H1 (cell line): ENCODE data around the gene SLC25A15. TPM values are rescaled to one million over a fixed set of nuclear protein-coding genes. Genes with fewer than 3 reads are reported as not detected.

Experiments
- CTCF ChIA-PET: fragments of 300-600 bp; sonication (Branson Sonifier 250); formaldehyde crosslinking; loops from one replicate; lab custom pipeline; 2021; ENCODE audit not compliant: partially characterized antibody; lab: Charles Lee
- POLR2A ChIA-PET: fragments of 300-600 bp; sonication (Branson Sonifier 250); formaldehyde crosslinking; loops from one replicate; lab custom pipeline; 2021; ENCODE audit warnings: inconsistent platforms; ENCODE audit not compliant: partially characterized antibody; lab: Charles Lee
- DNase-seq, 2 experiments: peaks; one replicate each; pipeline versions ENCODE4 v3.0.0 to v3.0.0-alpha.2; 2010 to 2022; ENCODE audit warnings: low spot score in 2 of 2, low read depth in 1 of 2, mixed read lengths in 1 of 2
- FAIRE-seq: peaks from 2 replicates; lab custom pipeline; 2011; peaks lifted over from hg19 to GRCh38; lab: Jason Lieb, UNC
- H2AFZ ChIP-seq: 2 replicates; pipeline ENCODE4 v1.8.1; 2012; ENCODE audit warnings: low read length, inconsistent platforms
- H2AK5ac ChIP-seq: 2 replicates; pipeline ENCODE4 v1.6.1; 2013; ENCODE audit warnings: low read depth, low read length
- H2BK120ac ChIP-seq: replicated peaks from 2 replicates; pipeline ENCODE3; 2013; ENCODE audit warnings: low read depth, low read length, inconsistent platforms
- H2BK12ac ChIP-seq: 2 replicates; pipeline ENCODE4 v1.6.1; 2013; ENCODE audit warnings: low read depth, low read length
- H2BK15ac ChIP-seq: 2 replicates; pipeline ENCODE4 v1.6.1; 2013; ENCODE audit warnings: low read length
- H2BK20ac ChIP-seq: 2 replicates; pipeline ENCODE4 v1.6.1; 2013; ENCODE audit warnings: low read length
- H2BK5ac ChIP-seq: 2 replicates; pipeline ENCODE4 v1.6.1; 2013; ENCODE audit warnings: low read depth, low read length
- H3K14ac ChIP-seq: 2 replicates; pipeline ENCODE4 v1.6.1; 2013; ENCODE audit warnings: inconsistent platforms; ENCODE audit not compliant: insufficient read length
- H3K18ac ChIP-seq: 2 replicates; pipeline ENCODE4 v1.6.1; 2013; ENCODE audit warnings: low read length; ENCODE audit errors: extremely low read depth
- H3K23ac ChIP-seq: 2 replicates; pipeline ENCODE4 v1.6.1; 2013; ENCODE audit warnings: inconsistent platforms; ENCODE audit not compliant: insufficient read length
- H3K23me2 ChIP-seq: 2 replicates; pipeline ENCODE4 v1.6.1; 2013; ENCODE audit warnings: low read depth, low read length
- H3K27ac ChIP-seq: 2 replicates; pipeline ENCODE4 v1.6.1; 2011; ENCODE audit warnings: low read depth, low read length, inconsistent platforms
- H3K27me3 ChIP-seq, 4 experiments: replicated peaks in 1 of 4; 1 replicate in 1 of 4; 2 replicates in 3 of 4; pipeline versions ENCODE4 v1.6.1 to v1.8.1; 2011 to 2013; ENCODE audit warnings: low read length in 3 of 4, mild to moderate bottlenecking in 3 of 4, inconsistent platforms in 2 of 4, mixed read lengths in 2 of 4, moderate library complexity in 1 of 4; ENCODE audit not compliant: control insufficient read depth in 3 of 4, insufficient read depth in 3 of 4; ENCODE audit errors: extremely low read depth in 1 of 4
- H3K36me3 ChIP-seq, 4 experiments: 2 replicates each; pipeline versions ENCODE4 v1.6.1 to v1.8.1; 2011 to 2013; ENCODE audit warnings: mild to moderate bottlenecking in 4 of 4, low read length in 3 of 4, moderate library complexity in 2 of 4, control low read depth in 1 of 4, inconsistent platforms in 1 of 4; ENCODE audit not compliant: insufficient read depth in 4 of 4, control insufficient read depth in 2 of 4
- H3K4ac ChIP-seq: replicated peaks from 2 replicates; pipeline ENCODE3; 2013; ENCODE audit warnings: low read length, low read depth, mixed read lengths, inconsistent platforms; ENCODE audit not compliant: insufficient read length
- H3K4me1 ChIP-seq, 4 experiments: replicated peaks in 1 of 4; 1 replicate in 1 of 4; 2 replicates in 3 of 4; pipeline versions ENCODE4 v1.6.1 to v1.8.1; 2011 to 2013; ENCODE audit warnings: low read length in 3 of 4, inconsistent platforms in 2 of 4, mixed read lengths in 1 of 4; ENCODE audit not compliant: insufficient read depth in 4 of 4, control insufficient read depth in 3 of 4
- H3K4me2 ChIP-seq, 2 experiments: 2 replicates each; pipeline versions ENCODE4 v1.6.1 to v1.8.1; 2011 to 2013; ENCODE audit warnings: low read depth in 2 of 2, low read length in 2 of 2, control low read depth in 1 of 2, inconsistent platforms in 1 of 2, mild to moderate bottlenecking in 1 of 2; ENCODE audit not compliant: insufficient read depth in 1 of 2
- H3K4me3 ChIP-seq, 4 experiments: fragments of 200-600, 300-600 bp in 1 of 4; sonication (generic), shearing (Covaris generic), sonication (Bioruptor Twin) in 1 of 4; 2 replicates each; pipeline versions ENCODE4 v1.5.1 to v1.8.1; 2011 to 2016; ENCODE audit warnings: low read length in 4 of 4, low read depth in 3 of 4, control low read depth in 2 of 4, inconsistent platforms in 2 of 4, mild to moderate bottlenecking in 2 of 4, mixed read lengths in 1 of 4, moderate library complexity in 1 of 4; ENCODE audit not compliant: insufficient read depth in 2 of 4; ENCODE audit errors: extremely low read depth in 1 of 4
- H3K56ac ChIP-seq: replicated peaks from 2 replicates; pipeline ENCODE3; 2013; ENCODE audit warnings: low read depth, mild to moderate bottlenecking, mixed read lengths, low read length, inconsistent platforms; ENCODE audit not compliant: insufficient read length
- H3K79me1 ChIP-seq: 2 replicates; pipeline ENCODE4 v1.6.1; 2013; ENCODE audit warnings: low read depth, low read length, control low read depth
- H3K79me2 ChIP-seq, 2 experiments: 2 replicates each; pipeline versions ENCODE4 v1.6.1 to v1.8.1; 2012 to 2013; ENCODE audit warnings: low read length in 2 of 2, mild to moderate bottlenecking in 2 of 2, inconsistent platforms in 1 of 2; ENCODE audit not compliant: insufficient read depth in 2 of 2, control insufficient read depth in 1 of 2
- H3K9ac ChIP-seq, 4 experiments: replicated peaks in 1 of 4; 1 replicate in 1 of 4; 2 replicates in 3 of 4; pipeline versions ENCODE4 v1.6.1 to v1.8.1; 2011 to 2013; ENCODE audit warnings: low read depth in 3 of 4, low read length in 3 of 4, control low read depth in 2 of 4, mild to moderate bottlenecking in 2 of 4, moderate library complexity in 2 of 4, inconsistent platforms in 1 of 4; ENCODE audit errors: extremely low read depth in 1 of 4
- H3K9me3 ChIP-seq, 2 experiments: 2 replicates each; pipeline versions ENCODE4 v1.6.1 to v1.8.1; 2012 to 2013; ENCODE audit warnings: mild to moderate bottlenecking in 2 of 2, moderate library complexity in 2 of 2, control low read depth in 1 of 2, inconsistent platforms in 1 of 2, low read depth in 1 of 2, low read length in 1 of 2, mixed read lengths in 1 of 2; ENCODE audit not compliant: insufficient read depth in 2 of 2
- H4K20me1 ChIP-seq, 2 experiments: replicated peaks in 1 of 2; 2 replicates each; pipeline versions ENCODE3 to v1.8.1; 2011 to 2013; ENCODE audit warnings: inconsistent platforms in 2 of 2, low read length in 2 of 2, mild to moderate bottlenecking in 1 of 2; ENCODE audit not compliant: insufficient read depth in 2 of 2, control insufficient read depth in 1 of 2
- H4K5ac ChIP-seq: 2 replicates; pipeline ENCODE4 v1.6.1; 2013; ENCODE audit warnings: low read length, low read depth, mixed read lengths, inconsistent platforms; ENCODE audit not compliant: insufficient read length
- H4K8ac ChIP-seq: 2 replicates; pipeline ENCODE4 v1.8.0; 2013; ENCODE audit warnings: mild to moderate bottlenecking, moderate library complexity, low read length, inconsistent platforms; ENCODE audit not compliant: insufficient read depth; ENCODE audit errors: extremely low read depth
- H4K91ac ChIP-seq: replicated peaks from 2 replicates; pipeline ENCODE3; 2013; ENCODE audit warnings: low read length, mixed read lengths, inconsistent platforms; ENCODE audit not compliant: insufficient read length
- BRCA1 ChIP-seq: IDR thresholded peaks from 2 replicates; pipeline ENCODE4 v1.6.1; 2012; ENCODE audit warnings: low read depth, low read length, improper control_type of control experiment
- HDAC2 ChIP-seq, 2 experiments: fragments of 300-600 bp in 1 of 2; sonication (generic) in 1 of 2; IDR thresholded peaks; 2 replicates each; pipeline ENCODE4 v1.6.1; 2011 to 2012; ENCODE audit warnings: low read depth in 2 of 2, low read length in 2 of 2, mild to moderate bottlenecking in 2 of 2, moderate library complexity in 2 of 2, borderline replicate concordance in 1 of 2, inconsistent platforms in 1 of 2
- TAF1 ChIP-seq: IDR thresholded peaks from 2 replicates; pipeline ENCODE4 v1.6.1; 2011; ENCODE audit warnings: mild to moderate bottlenecking, low read depth, low read length
- WGBS, 2 experiments: shearing (Covaris generic) in 1 of 2; methylation state at CpG; one replicate each; pipeline versions ENCODE4 v1.1.6 to v1.1.7; 2013 to 2015; ENCODE audit warnings: low lambda C conversion rate in 2 of 2, mixed read lengths in 2 of 2, inconsistent platforms in 1 of 2, low coverage in 1 of 2, missing lambda C conversion rate in 1 of 2; ENCODE audit not compliant: insufficient replicate concordance in 2 of 2, insufficient coverage in 1 of 2, insufficient read length in 1 of 2; ENCODE audit errors: extremely low coverage in 1 of 2, missing lambda C conversion rate in 1 of 2; 5-methylcytosine and 5-hydroxymethylcytosine counted together
- polyA plus RNA-seq, 7 experiments: library from polyadenylated mRNA; depleted of rRNA in 3 of 7; stranded (reverse) in 5 of 7; unstranded in 2 of 7; fragments of >200 nt in 5 of 7; fragments of 200-250 nt in 2 of 7; gene quantifications; 1 replicate in 5 of 7; 2 replicates in 1 of 7; 4 replicates in 1 of 7; pipeline versions ENCODE4 v1.2.1 to v1.2.3, GENCODE V29; 2011 to 2013; ENCODE audit warnings: missing spikeins in 2 of 7, mixed read lengths in 2 of 7
- total RNA-seq: library from RNA; stranded (reverse); fragmentation: NEBNext Ultra II Directional; extraction: Animal tissue kit (Norgen Biotek cat#: 25700); gene quantifications from 2 replicates; pipeline ENCODE4 v1.2.1, GENCODE V29; 2021

The SLC25A15 gene
- total and polyA plus RNA-seq, 2 of the 8 experiments (the other 6 are each of a cell fraction or from before 2014, with no cell fraction given): 12.4 to 23.4 TPM

DNA sequence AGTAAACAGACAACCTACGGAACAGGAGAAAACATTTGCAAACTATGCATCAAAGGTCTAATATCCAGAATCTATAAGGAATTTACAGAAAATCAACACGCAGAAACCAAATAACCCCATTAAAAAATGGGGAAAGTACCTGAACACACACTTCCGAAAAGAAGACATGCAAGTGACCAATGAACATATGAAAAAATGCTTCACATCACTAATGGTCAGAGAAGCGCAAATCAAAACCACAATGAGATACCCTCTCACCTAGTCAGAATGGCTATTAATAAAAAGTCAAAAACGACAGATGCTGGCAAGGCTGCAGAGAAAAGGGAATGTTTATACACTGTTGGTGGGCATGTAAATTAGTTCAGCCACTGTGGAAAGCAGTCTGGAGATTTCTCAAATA lies 29.5 kb downstream of the SLC25A15 start:
- no peak for FAIRE-seq
- no peaks in the 10 kb centered on the region for H3K79me1 ChIP-seq
- no peak for TF ChIP-seq TAF1
- TF ChIP-seq HDAC2 (IDR thresholded peaks at IDR 0.05; ENCODE audit: borderline replicate concordance in 1 of 2, low read depth in 2 of 2, low read length in 2 of 2): no peak
- no peak for TF ChIP-seq BRCA1

More for the DNA sequence above, 29.5 kb downstream of the SLC25A15 start:
- Histone ChIP-seq H4K5ac (no peak overlapping the region), H3K9ac (no peak overlapping the region), H3K4me3 (no peak overlapping the region), H3K56ac (no peak overlapping the region), H3K23me2 (no peaks in the 10 kb centered on the region), H4K91ac (no peak overlapping the region), H3K36me3 (no peaks in the 10 kb centered on the region), H3K14ac (no peak overlapping the region), H3K18ac (no peak overlapping the region), H3K9me3 (no peaks in the 10 kb centered on the region), H3K79me2 (no peaks in the 10 kb centered on the region), H2BK12ac (no peak overlapping the region), H3K27me3 (no peaks in the 10 kb centered on the region), H3K27ac (no peak overlapping the region), H2BK120ac (no peak overlapping the region), H2AFZ (no peak overlapping the region), H4K8ac (no peak overlapping the region), H3K4ac (no peak overlapping the region), H3K4me2 (no peak overlapping the region), H3K4me1 (no peaks in the 10 kb centered on the region), H2BK15ac (no peak overlapping the region), H3K23ac (no peak overlapping the region), H4K20me1 (no peaks in the 10 kb centered on the region), H2BK5ac (no peak overlapping the region), H2BK20ac (no peak overlapping the region), H2AK5ac (no peak overlapping the region)
- ChIA-PET POLR2A (no interaction called here), CTCF (no interaction called here)
- 90% methylated on average over 5 of the region's 5 CpGs; no CpG with 5 or more reads in 1 of the 2 experiments for WGBS, 2 experiments
- no peak for DNase-seq
